ENCODE data around the gene PPY. TPM values are rescaled to one million over a fixed set of nuclear protein-coding genes. Genes with fewer than 3 reads are reported as not detected.

Gene PPY
- total RNA-seq, 6 experiments from 2014 or later, result not detected

GRCh38 chr17:43927060-43927864, 15.0 kb downstream of the PPY start:
- Mint-ChIP-seq H3K27me3 (ENCODE audit: insufficient read depth) (peaks cover 60% of the 10 kb centered on the region), H3K4me3 (peak overlapping the region; percentile 53)
- no peak for DNase-seq

GRCh38 chr17:43924558-43924957, 17.7 kb downstream of the PPY start:
- H3K27me3 Mint-ChIP-seq (ENCODE audit: insufficient read depth), result peaks cover 60% of the 10 kb centered on the region

More at GRCh38 chr17:43927060-43927864, 15.0 kb downstream of the PPY start:
- Mint-ChIP-seq H3K36me3 (ENCODE audit: low read depth) (peaks cover 4% of the 10 kb centered on the region; the same call in 1 of the 2 replicates), H3K27ac (no peak overlapping the region), H3K4me1 (ENCODE audit: low read depth) (peaks cover 12% of the 10 kb centered on the region), H3K9me3 (no peaks in the 10 kb centered on the region)
- TF ChIP-seq CTCF (IDR thresholded peaks at IDR 0.05), result no peak

GRCh38 chr17:43920500-43921095, 21.7 kb downstream of the PPY start:
- H3K4me1 Mint-ChIP-seq (ENCODE audit: low read depth), result no peaks in the 10 kb centered on the region
- no peak for DNase-seq
- peaks cover 47% of the 10 kb centered on the region for H3K27me3 Mint-ChIP-seq (ENCODE audit: insufficient read depth)
- no peak overlapping the region for H3K27ac Mint-ChIP-seq
- no peaks in the 10 kb centered on the region for H3K36me3 Mint-ChIP-seq (ENCODE audit: low read depth)
- no peak for TF ChIP-seq CTCF (IDR thresholded peaks at IDR 0.05)
- no peak overlapping the region for H3K4me3 Mint-ChIP-seq
- no peaks in the 10 kb centered on the region for H3K9me3 Mint-ChIP-seq

More at GRCh38 chr17:43924558-43924957, 17.7 kb downstream of the PPY start:
- H3K27ac Mint-ChIP-seq, result no peak overlapping the region
- no peak for TF ChIP-seq CTCF (IDR thresholded peaks at IDR 0.05)
- H3K4me1 Mint-ChIP-seq (ENCODE audit: low read depth), result peaks cover 12% of the 10 kb centered on the region
- H3K9me3 Mint-ChIP-seq, result no peaks in the 10 kb centered on the region
- no peak for DNase-seq
- no peak overlapping the region for H3K4me3 Mint-ChIP-seq
- peaks cover 4% of the 10 kb centered on the region; the same call in 1 of the 2 replicates for H3K36me3 Mint-ChIP-seq (ENCODE audit: low read depth)

GRCh38 chr17:43918026-43918389, 24.3 kb downstream of the PPY start:
- Mint-ChIP-seq H3K27me3 (ENCODE audit: insufficient read depth) (peaks cover 28% of the 10 kb centered on the region), H3K4me1 (ENCODE audit: low read depth) (no peaks in the 10 kb centered on the region), H3K4me3 (no peak overlapping the region)

More at GRCh38 chr17:43918026-43918389, 24.3 kb downstream of the PPY start:
- Mint-ChIP-seq H3K27ac (no peak overlapping the region), H3K36me3 (ENCODE audit: low read depth) (no peaks in the 10 kb centered on the region), H3K9me3 (no peaks in the 10 kb centered on the region)
- TF ChIP-seq CTCF (IDR thresholded peaks at IDR 0.05), result no peak
- DNase-seq, result no peak

All from HFFc6 (cell line).